Measurements from ENCODE around the gene PFDN6. TPM values are rescaled to one million over a fixed set of nuclear protein-coding genes. Genes with fewer than 3 reads are reported as not detected.

PFDN6 gene
- total RNA-seq, 1 donor from 2014 or later = 69.7 TPM

DNA sequence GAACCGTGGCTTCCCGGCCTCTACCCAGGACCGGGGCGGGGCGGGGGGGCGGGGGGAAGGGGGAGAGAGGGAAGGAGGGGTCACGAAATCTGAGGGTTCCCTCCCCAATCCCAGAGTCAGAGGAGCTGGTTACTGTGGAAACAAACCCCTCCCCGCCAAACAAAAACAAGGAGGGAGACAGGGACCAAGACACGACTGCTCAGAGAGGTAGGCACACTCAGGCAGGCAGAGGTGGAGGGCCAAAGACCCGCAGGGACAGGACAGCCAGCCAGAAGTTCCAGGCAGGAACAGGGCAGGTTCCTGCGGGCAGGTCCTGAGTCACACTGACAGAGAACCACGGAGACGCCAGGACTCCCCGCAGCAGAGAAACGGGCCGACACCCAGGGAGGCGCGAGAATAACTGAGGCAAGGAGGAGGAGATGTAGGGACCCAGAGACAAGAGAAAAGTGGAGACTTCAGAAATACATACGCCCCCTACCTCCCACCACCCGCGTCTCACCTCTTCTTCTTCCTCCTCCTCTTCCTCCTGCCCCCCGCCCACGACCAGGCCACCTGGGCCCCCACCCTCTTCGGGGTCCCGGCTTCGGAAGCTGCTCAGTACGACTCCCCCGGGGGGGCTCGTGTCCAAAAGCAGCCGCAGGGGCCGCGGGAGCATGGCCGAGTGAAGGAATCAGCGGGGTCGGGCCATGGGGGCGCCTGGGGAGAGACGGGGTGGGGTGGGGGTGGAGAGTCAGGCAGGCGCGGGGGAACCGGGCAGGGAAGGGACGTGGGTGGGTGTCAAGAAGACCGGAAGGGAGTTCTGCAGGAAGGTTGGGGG, 8.8 kb downstream of the PFDN6 start:
- peak overlapping the region; percentile 92 for H3K27ac Mint-ChIP-seq (ENCODE audit: unreplicated experiment)
- peaks cover 5% of the 10 kb centered on the region for H3K9me3 Mint-ChIP-seq (ENCODE audit: unreplicated experiment)
- peak; percentile 16 for TF ChIP-seq CTCF (IDR thresholded peaks at IDR 0.05; ENCODE audit: partially characterized antibody, unreplicated experiment)
- H3K4me1 Mint-ChIP-seq (ENCODE audit: low read depth, unreplicated experiment) = no peaks in the 10 kb centered on the region
- H3K4me3 Mint-ChIP-seq (ENCODE audit: unreplicated experiment) = peak overlapping the region; percentile 98
- peaks cover 9% of the 10 kb centered on the region for H3K27me3 Mint-ChIP-seq (ENCODE audit: unreplicated experiment)
- no peaks in the 10 kb centered on the region for H3K36me3 Mint-ChIP-seq (ENCODE audit: unreplicated experiment)
- DNase-seq = peak; percentile 45

GRCh38 chr6:33298773-33299236, 9.4 kb downstream of the PFDN6 start, which contains the start of gene RGL2:
TSS of gene RGL2 (minus strand) at chr6:33298942. CDS start at chr6:33298610, 332 bp downstream.
- peak within 1 kb of the TSS; percentile 98 for H3K4me3 Mint-ChIP-seq (ENCODE audit: unreplicated experiment)
- H3K9me3 Mint-ChIP-seq (ENCODE audit: unreplicated experiment) = peaks cover 5% of the 10 kb centered on the region
- peak; percentile 41 for DNase-seq
- H3K27ac Mint-ChIP-seq (ENCODE audit: unreplicated experiment) = peak within 1 kb of the TSS; percentile 92
- no peaks in the 10 kb centered on the region for H3K36me3 Mint-ChIP-seq (ENCODE audit: unreplicated experiment)
- TF ChIP-seq CTCF (IDR thresholded peaks at IDR 0.05; ENCODE audit: partially characterized antibody, unreplicated experiment) = no peak
- no peaks in the 10 kb centered on the region for H3K4me1 Mint-ChIP-seq (ENCODE audit: low read depth, unreplicated experiment)
- peaks cover 9% of the 10 kb centered on the region for H3K27me3 Mint-ChIP-seq (ENCODE audit: unreplicated experiment)

GRCh38 chr6:33299237-33299944, 10.0 kb downstream of the PFDN6 start:
- peak; percentile 94 for DNase-seq
- H3K27me3 Mint-ChIP-seq (ENCODE audit: unreplicated experiment) = peaks cover 8% of the 10 kb centered on the region
- no peaks in the 10 kb centered on the region for H3K36me3 Mint-ChIP-seq (ENCODE audit: unreplicated experiment)
- peak overlapping the region; percentile 98 for H3K4me3 Mint-ChIP-seq (ENCODE audit: unreplicated experiment)
- TF ChIP-seq CTCF (IDR thresholded peaks at IDR 0.05; ENCODE audit: partially characterized antibody, unreplicated experiment) = peak; percentile 78
- H3K4me1 Mint-ChIP-seq (ENCODE audit: low read depth, unreplicated experiment) = no peaks in the 10 kb centered on the region
- peak overlapping the region; percentile 91 for H3K27ac Mint-ChIP-seq (ENCODE audit: unreplicated experiment)
- H3K9me3 Mint-ChIP-seq (ENCODE audit: unreplicated experiment) = peaks cover 5% of the 10 kb centered on the region

DNA sequence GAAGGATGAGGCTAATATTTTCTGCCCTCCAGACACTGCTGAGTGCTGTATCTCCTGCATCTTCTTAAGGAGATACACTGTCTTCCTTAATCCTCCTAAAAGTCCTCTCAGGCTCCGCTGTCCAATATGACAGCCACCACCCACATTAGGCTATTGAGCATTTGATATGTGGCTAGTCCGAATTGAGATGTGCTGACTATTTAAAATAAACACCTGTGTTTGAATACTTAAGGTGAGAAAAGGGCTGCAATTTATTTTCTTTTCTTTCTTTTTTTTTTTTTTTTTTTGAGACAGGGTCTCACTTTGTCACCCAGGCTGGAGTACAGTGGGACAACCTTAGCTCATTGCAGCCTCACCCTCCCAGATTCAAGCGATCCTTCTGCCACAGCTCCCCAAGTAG, 12.5 kb downstream of the PFDN6 start:
- Mint-ChIP-seq H3K27ac (ENCODE audit: unreplicated experiment) (no peak overlapping the region), H3K4me3 (ENCODE audit: unreplicated experiment) (no peak overlapping the region), H3K27me3 (ENCODE audit: unreplicated experiment) (peaks cover 3% of the 10 kb centered on the region), H3K4me1 (ENCODE audit: low read depth, unreplicated experiment) (no peaks in the 10 kb centered on the region), H3K9me3 (ENCODE audit: unreplicated experiment) (peaks cover 5% of the 10 kb centered on the region), H3K36me3 (ENCODE audit: unreplicated experiment) (no peaks in the 10 kb centered on the region)
- no peak for TF ChIP-seq CTCF (IDR thresholded peaks at IDR 0.05; ENCODE audit: partially characterized antibody, unreplicated experiment)
- no peak for DNase-seq
